GM18907 (cell line): ENCODE results near the gene TRIO.
A peak's percentile ranks its signal among the peaks of the same experiment; 100 is the strongest.

Experiments used
- ATAC-seq: cut with Tn5 transposase; IDR thresholded peaks from one replicate; pipeline ENCODE4 v1.9.1; 2021; ENCODE audit warnings: mild to moderate bottlenecking, moderate library complexity; ENCODE audit not compliant: unreplicated experiment

Gene TRIO

DNA sequence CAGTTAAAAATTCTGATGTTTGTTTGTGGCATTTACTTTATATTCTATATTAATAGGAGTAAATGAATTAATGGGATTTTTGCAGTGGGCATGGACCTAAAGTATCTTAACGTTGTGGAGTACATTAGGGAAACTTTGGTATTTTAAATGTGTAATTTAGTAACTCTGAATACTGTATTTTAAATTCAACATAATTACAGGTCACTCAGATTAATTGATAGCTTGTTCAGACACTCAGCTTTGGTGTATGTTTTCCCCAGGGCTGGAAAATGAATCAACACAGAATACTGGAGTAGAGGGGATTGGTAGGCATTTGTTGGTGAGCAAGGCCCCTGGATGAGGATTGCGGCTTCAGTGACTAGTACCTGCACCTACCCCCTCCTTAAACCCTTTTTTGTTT lies 117.5 kb downstream of the TRIO start:
- ATAC-seq, result no peak

DNA sequence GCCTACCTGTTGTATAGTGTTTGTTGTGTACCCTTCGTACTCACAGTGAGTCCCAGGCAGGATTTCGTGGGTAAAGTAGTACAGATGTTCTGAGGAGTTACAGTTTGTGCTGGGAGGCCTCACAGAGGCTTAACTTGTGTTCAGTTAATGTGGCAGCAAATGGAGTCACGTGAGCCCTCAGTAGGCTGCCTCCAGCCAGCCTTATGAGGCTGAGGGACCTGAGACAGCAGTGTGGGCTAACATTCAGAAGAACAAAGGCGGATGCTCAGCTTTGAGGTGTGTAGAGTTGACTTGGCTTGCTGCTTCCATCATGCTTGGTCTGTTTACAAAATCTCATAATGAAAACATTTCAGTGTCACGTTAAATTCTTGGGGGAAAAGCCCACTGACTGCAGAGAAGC lies 118.1 kb downstream of the TRIO start:
- no peak for ATAC-seq

DNA sequence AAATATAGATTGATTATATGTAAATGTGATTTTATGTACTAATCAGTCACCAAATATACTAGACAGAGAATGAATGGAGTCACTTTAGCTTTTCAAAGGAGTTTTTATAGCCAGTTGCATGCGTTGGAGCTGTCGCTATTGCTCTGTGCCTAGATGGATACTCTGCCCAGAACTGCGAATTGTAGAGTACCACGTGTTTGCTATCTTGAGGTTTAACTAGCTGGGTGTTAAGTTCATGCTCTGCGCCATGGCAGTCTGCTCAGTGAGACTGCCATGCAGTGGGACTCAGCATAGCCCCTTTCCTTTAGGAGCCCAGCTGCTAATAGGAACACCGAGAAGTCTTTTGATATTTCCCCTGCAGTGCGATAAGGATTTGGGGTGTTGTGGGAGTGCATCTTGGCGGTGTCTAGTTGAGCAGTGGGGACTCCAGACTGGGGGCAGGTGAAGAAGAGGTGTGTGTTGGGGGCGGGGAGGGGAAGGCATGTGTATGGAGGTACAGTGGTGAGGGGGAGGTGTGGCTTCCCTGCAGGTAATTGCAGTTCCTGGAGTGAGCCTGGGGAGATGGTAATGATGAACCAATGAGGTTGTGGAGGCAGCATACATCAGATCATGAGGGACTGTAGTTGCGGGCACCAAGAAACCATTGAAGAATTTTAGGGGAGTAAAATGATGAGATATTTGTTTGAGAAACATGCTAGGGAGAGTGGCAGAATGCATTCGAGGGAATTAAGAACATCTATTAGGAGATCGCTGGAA lies 118.9 kb downstream of the TRIO start:
- no peak for ATAC-seq

DNA sequence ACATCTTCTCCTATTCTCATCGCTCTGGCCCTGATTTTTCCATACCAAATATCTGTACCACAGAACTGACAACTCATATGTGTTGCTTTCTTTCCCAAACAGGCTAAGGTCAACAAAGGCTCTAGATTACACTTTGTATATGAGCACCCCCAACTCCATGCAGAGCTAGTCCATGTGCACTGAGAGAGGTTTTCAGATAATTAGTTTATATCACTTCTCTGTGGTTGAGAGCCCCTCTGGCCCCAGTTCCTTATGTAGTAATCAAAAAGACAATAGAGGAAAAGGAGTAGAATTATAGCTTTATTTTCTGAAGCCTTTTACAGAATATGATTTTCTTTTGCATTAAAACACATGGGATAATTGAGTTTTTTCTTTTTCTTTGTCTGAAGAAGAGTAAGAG lies 120.0 kb downstream of the TRIO start:
- ATAC-seq, result no peak

DNA sequence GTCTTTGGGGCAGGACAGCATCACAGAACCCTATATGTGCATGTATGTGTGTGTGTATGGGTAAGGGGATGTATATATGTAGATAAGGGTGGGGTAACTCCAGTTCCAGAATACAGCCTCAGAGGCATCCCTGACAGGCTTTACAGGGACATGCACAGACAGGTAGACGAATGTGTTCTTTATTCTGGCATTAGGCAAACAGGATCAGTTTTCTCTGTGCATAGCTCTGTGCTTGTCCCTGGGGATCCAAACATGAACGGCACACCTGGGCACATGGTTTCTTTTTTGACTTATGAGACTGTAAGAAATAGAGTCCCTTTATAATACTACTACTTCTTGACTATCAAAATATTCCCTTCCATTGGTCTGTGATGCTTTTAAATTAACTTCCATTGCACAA lies 120.6 kb downstream of the TRIO start:
- ATAC-seq, result no peak

DNA sequence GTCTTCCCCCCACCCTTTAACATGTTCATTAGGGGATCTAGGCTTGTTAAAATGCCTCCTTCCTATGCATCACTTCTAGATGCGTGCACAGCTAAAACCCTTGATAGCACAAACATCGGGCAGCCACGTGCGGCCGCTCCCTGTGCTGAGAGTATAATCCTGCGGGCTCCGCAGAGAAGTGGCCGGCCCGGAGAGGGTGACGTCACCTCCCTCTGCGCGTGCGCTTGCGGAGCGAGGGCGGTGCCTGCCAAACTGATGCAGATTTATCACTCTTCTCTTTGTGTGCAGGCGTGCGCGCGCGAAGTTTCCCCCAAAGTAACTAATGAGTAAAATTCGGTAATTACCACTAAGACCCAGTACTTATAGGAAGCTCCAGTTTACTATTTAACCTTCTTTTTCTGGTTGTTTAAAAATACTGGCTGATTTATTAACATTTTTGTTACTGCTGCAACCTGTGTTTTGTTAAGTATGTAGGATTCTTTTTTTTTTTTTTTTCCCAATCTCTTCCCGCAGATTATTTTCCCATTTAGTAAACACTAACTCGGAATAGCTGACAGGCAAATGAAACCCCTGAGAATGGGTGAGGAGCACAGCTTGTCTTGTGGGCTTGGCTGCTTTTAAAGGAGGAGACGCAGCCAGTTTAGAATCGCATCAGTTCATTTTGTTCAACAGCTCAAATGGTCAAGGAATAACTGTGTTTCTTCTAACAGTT lies 121.6 kb downstream of the TRIO start:
- ATAC-seq, result peak; percentile 85

DNA sequence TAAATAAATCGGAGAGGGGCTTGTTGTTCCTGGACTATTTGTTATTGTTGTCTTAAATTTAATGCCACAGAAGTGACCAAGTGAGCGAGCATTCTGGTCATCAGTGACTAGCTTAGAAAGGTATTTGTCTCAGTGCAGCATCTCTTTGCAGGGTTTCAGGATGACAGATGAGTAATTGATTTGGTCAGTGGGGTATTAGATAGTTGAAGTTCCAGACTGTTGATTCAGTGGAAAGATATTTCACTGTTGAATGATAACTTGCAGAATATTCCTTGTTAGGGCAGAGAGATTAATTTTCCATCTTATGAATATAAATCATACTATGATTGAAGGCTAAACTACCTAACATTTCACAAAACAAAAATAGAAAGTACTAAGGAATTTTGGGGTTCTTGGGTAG lies 122.4 kb downstream of the TRIO start:
- ATAC-seq, result no peak

DNA sequence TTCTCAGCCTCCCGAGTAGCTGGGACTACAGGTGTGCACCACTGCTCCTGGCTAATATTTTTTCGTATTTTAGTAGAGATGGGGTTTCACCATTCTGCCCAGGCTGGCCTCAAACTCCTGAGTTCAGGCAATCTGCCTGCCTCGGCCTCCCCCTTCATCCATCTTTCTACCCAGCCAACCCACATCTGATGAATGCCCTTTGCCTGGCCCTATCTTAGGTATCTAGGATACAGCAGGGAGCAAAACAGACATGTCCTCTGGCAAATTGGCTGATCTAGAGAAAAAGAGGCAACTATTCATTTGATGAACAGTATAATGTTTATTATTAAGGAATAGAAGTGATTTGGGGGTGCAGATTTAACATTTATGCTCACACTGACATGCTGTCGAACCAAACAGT lies 123.0 kb downstream of the TRIO start:
- ATAC-seq, result no peak

DNA sequence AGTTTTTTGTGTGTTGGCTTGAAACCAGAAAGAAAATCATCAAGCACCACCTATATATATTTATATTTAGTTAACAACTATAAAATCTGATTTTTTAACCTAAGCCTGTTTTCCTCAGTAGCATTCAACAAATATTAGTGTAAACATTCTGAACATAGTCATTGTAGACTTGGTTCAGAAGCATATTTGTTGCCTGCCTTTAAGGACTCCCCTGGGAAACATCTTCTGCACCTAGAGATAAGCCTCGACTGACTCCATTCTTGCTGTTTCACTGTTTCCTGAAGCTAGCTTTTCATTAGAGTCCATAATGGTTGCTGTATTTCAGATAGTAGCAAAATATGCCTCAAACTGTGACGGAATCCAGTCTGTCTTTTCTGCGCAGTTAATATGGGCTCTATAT lies 123.5 kb downstream of the TRIO start:
- ATAC-seq, result no peak

DNA sequence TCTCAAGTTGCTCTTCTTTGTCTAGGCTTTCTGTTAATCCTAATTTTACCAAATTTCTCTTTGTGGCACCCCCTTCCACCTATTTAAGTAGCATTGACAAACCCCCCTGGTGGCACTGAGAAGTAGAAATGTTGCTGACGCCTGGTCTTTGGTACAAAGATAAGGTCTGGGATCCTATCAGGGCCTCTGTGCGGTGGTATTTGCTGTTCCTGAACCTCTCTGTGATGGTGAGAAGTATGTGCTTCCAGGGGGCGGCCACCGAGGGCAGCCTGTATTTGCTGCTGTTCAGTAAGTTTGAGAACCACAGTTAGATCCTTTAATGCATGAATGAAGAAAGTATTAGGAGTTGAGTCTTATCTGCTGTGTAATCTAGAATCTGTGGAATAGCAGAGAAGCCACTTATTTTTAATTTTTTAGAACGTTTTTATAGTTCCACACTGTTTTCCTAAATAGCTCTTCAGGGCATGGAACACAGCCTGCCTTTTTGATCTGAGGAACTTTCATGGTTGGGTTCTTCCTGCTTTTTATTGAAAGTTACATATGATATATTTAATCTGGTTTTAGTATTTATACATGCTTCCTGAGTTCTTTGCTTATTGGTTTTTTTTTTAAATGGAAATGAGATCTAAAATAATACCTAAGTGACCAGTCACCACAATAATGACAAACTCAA lies 124.2 kb downstream of the TRIO start:
- ATAC-seq, result no peak

DNA sequence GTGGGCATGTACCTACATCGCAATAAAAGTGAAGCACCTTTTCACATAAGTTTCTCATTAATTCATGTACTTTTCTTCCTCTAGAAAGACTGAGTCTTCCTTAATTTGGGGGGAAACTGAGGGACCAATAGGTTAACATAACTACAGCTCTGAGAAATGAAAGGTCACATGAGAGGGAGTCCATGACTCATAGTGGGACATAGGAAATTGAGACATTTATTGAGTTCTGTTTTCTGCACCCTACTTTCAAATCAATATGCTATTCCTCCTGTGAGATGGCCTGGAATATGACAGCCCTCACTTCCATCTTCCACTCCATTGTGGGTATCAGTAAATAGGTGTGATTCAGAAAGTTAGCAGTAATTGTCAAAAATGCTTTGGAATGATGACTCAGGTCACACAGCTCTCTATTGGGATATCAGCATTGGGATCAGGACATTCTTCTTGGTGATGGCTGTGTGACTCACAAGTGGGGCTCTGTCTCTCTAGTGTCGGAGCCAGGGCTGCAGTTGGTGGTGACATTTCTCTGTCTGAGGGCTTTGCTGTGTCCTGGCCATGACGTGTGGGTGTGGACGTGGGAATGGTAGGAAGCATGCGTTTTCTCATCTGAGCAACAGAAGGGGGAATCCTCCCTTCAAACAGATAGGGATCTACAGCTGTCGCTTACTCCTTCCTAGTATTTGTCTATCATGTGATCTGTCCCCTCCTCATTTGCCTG lies 125.0 kb downstream of the TRIO start:
- no peak for ATAC-seq

DNA sequence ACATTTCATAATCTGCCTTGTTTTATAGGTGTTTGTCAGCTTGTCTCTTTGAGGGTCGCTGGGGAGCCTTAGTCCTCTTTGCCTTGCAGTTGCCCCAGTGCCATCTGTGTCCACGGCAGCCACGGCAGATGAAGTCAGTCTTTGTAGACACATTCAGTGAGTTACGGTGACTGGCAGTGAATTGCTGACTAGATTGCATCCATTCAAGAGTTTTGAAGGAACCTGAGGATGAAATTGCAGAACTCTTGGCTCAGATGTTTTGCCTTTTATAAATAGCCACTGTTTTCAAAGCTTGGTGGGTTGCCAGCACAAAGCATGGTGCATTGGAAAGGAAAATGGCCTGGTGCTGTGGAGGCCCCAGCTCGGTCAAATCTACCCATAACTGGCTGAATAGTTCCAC lies 125.6 kb downstream of the TRIO start:
- ATAC-seq, result no peak

DNA sequence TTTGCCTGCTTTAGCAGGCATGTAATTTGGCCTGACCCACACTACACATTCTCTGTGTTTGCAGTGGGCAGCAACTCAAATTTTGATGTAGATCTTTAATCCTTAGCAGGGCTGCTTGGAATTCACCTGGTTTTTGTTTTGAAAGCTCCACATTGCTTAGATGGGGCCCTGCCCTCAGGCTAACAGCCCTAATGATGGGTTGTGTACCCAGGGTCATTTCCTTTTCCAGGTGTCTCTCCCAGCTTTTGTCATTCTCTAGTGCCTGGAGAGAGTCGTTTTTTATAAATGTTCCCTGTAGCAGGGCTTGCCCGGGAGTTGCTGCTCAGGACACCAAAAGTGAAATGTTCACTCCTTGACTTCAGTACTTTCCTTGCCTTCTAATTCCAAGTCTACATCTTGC lies 126.3 kb downstream of the TRIO start:
- ATAC-seq, result no peak

DNA sequence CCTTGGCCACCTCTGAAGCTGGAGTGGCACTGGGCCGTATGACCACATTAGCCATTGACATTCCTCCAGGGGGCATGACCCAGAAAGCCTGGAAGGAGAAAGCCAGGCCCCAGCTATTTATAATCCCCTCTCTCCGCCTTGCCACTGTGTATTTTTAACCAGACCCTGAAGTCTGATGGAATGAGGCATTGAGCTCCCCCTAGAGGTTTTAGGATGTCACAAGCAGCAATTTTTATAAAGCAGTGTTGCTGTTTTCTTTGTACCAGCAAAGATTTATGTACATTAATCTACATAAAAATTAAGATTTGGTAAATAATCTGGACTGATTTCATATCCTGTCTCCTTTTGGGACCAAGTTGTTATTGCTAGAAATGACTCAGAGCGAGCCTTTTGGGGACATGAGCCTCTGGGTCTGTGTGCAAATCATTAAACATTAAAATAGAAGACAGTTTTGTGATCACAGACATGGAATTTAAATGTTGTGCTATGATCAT lies 127.1 kb downstream of the TRIO start:
- peak; percentile 55 for ATAC-seq

DNA sequence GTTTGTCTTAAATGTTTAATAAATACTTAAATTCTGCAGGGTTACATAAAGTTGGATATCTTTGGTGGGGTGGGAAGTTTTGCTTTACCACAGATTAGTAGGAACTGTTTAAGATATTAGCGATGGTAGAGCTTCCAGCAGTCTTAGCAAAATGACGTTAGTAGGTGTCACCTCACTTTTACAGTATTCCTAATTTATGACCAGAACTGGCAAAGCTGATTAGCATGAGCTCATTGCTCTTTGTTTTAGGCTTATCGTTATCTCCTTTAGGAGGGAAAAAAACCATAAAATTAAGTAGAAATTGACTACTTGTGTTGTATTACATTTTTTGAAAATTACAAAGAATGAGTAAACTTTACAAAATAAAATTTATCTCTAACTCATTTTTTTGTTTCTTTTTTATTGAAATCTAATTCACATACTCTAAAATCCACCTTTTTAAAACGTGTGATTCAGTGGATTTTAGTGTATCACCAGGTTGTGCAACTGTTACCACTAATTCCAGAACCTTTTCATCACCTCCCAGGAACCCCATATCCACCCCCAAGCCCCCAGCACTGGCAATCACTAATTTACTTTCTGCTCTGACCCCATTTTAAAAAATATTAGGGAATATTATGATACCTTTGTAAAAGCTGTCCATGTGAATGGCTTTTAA lies 129.5 kb downstream of the TRIO start:
- ATAC-seq, result no peak

DNA sequence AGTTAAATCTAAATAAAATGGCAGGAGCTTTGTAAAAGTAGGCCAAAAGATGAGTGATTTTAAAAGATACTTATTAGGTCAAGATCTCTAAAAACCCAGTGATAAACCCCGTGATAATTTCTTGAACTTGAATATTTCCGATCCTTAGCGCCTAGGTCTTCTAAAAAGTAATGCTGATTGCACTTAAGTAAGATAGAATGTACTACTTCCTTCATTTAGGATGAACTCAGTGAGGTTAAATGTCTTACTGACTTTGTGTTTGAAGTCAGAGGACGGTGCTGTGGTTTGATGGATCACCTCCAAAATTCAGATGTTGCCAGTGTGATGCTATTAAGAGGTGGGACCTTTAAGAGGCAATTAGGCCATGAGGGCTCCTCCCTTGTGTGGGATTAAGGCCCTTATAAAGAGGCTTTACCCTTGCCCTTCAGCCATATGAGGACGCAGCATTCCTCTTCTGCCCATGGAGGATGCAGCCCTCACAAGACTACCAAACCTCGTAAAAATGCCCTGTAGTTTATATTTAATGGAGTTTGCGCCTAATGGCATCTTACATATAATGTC lies 130.1 kb downstream of the TRIO start:
- no peak for ATAC-seq

DNA sequence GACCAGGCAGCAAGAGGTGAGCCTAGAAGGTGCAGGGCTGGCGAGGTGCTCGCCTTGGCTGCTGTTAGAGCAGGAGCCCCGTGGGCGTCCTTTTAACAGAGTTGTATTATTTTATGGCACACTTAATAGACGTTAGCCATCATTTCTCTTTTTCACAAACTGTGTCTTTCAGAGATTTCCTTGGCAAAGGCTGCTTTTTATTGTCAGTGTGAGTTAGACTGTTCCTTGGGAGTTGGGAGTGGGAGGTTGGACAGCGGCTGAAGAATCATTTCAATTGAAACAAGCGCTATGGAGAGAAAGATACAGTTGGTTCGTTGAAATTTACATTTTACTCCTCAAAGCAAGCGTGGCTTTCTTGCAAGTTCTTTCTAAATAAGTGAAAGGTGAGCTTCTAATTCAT lies 133.2 kb downstream of the TRIO start:
- no peak for ATAC-seq

DNA sequence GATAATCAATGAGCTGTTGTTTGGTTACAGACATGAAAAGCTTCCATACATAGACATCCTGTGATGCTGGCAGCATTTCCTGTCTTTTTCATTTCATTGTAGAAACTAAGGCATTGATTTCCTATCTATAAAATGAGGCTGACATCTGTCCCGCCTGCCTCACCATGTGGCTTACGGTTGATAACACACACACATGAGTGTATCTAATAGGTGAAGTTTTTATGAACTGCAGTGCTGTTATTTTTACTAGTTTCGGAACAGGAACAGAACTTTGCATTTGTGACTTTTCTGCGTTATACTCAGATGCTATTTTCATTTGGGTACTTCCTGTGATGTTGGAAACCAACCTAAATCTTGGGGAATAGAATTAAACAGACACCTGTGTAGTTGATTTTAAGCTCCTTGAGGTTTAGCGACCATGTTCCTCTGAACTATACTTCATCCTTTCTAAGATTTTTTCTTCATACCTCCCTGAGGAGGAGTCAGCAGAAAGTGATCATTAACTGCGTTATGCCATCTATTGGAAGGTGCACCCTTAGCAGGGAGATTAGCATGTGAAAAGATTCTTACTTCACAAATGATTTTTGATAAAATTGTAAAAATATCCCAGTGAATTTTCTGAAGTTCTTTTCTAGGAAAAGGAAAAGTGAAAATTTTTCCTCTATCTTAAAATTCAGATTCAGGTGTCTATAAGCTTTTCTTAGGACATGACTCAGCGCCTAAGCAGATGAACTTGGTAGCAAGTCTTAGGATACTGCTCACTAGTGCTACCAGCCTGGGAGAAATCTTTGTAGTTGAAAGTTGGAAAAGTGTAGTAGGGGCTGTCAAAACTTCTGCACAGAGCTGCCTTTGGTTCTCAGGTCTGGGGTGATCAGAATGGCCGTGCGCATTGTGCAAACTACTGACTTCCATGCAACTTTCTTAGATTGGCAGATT lies 134.5 kb downstream of the TRIO start:
- no peak for ATAC-seq

DNA sequence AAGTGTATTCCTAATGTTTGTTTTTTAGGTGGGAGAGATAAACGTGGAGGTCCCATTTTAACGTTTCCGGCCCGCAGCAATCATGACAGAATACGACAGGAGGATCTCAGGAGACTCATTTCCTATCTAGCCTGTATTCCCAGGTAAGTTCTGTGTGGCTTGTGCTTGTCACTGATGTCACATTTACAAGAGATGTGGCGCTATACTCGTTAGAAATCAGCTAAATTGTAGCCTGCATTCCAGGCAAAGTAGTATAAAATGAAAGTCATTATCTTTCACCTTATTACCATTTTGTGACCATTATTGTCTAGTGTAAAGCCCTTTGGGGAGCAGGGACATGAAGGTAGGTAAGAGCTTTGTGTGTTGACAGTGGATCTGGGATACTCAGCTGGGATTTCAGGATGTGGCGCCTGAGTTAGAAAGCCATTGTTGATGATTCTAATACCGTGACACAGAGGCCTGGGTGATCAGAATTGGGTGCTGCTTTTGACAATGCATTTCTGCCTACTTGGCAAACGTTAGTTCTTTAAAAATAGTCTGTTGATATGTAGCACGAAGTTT lies 137.2 kb downstream of the TRIO start:
- ATAC-seq, result no peak
